K562 (cell line): ENCODE measurements around the gene HLA-E. TPM values are rescaled to one million over a fixed set of nuclear protein-coding genes. Genes with fewer than 3 reads are reported as not detected.
A peak's percentile ranks its signal among the peaks of the same experiment; 100 is the strongest.

Experiments
- BMI1 ChIP-seq: fragments of 150-350 bp; IDR thresholded peaks from 2 replicates; pipeline ENCODE4 v1.6.1; 2014; ENCODE audit warnings: low read length
- BRF2 ChIP-seq: IDR thresholded peaks from 3 replicates; pipeline ENCODE4 v1.6.1; 2011; ENCODE audit warnings: borderline replicate concordance, mild to moderate bottlenecking; ENCODE audit not compliant: insufficient read length, insufficient read depth
- CREB3 ChIP-seq: fragments of 450-650 bp; conservative IDR thresholded peaks from 2 replicates; pipeline ENCODE4 v1.6.1; 2016; ENCODE audit warnings: missing genetic modification characterization, low read depth, mild to moderate bottlenecking, missing compliant biosample characterization, moderate library complexity
- ELF4 ChIP-seq: fragments of 450-650 bp; formaldehyde crosslinking; IDR thresholded peaks from 2 replicates; pipeline ENCODE4 v1.4.0; 2022; ENCODE audit warnings: missing genetic modification characterization
- ERF ChIP-seq: fragments of 450-650 bp; formaldehyde crosslinking; IDR thresholded peaks from 2 replicates; pipeline ENCODE4 v1.4.0; 2020; ENCODE audit warnings: mild to moderate bottlenecking, mixed read lengths
- FOXO4 ChIP-seq: fragments of 450-650 bp; formaldehyde crosslinking; IDR thresholded peaks from 2 replicates; pipeline ENCODE4 v1.4.0; 2020; ENCODE audit warnings: mild to moderate bottlenecking, moderate library complexity
- HMGN3 ChIP-seq: IDR thresholded peaks from 2 replicates; pipeline ENCODE4 v1.6.1; 2011; ENCODE audit warnings: borderline replicate concordance, low read depth, mild to moderate bottlenecking, mixed read lengths, low read length; ENCODE audit not compliant: insufficient read length; ENCODE audit errors: extremely low read depth
- HNRNPLL ChIP-seq: fragments of 200-400 bp; formaldehyde crosslinking; IDR thresholded peaks from 2 replicates; pipeline ENCODE4 v1.6.1; 2017; ENCODE audit warnings: low read length, low read depth, mild to moderate bottlenecking; ENCODE audit not compliant: poor library complexity, severe bottlenecking
- KDM2B ChIP-seq: fragments of 250-450 bp; sonication (Bioruptor Pico); IDR thresholded peaks from 2 replicates; pipeline ENCODE4 v1.8.0; 2021; ENCODE audit warnings: mild to moderate bottlenecking, moderate library complexity
- LEF1 ChIP-seq: fragments of 450-650 bp; IDR thresholded peaks from 2 replicates; pipeline ENCODE4 v1.6.1; 2016; ENCODE audit warnings: mild to moderate bottlenecking
- MAFK ChIP-seq: IDR thresholded peaks from 2 replicates; pipeline ENCODE4 v1.6.1; 2011; ENCODE audit warnings: low read length, improper control_type of control experiment
- NELFE ChIP-seq: IDR thresholded peaks from 2 replicates; pipeline ENCODE4 v1.6.1; 2011; ENCODE audit warnings: mild to moderate bottlenecking; ENCODE audit not compliant: insufficient read depth, insufficient read length
- RB1 ChIP-seq: fragments of 450-650 bp; IDR thresholded peaks from 2 replicates; pipeline ENCODE4 v1.6.1; 2017; ENCODE audit warnings: low read depth, mild to moderate bottlenecking
- SRSF7 ChIP-seq: fragments of 200-400 bp; formaldehyde crosslinking; optimal IDR thresholded peaks from 2 replicates; pipeline ENCODE3; 2017; ENCODE audit warnings: mild to moderate bottlenecking, low read depth, low read length
- ZBTB9 ChIP-seq: fragments of 450-650 bp; formaldehyde crosslinking; IDR thresholded peaks from 2 replicates; pipeline ENCODE4 v1.4.0; 2020; ENCODE audit warnings: mild to moderate bottlenecking, moderate library complexity
- ZNF133 ChIP-seq: fragments of 250-450 bp; sonication (Bioruptor Pico); IDR thresholded peaks from 2 replicates; pipeline ENCODE4 v1.4.0; 2020; ENCODE audit warnings: mild to moderate bottlenecking
- ZNF609 ChIP-seq: sonication (generic); formaldehyde crosslinking; IDR thresholded peaks from 2 replicates; pipeline ENCODE4 v1.8.1; 2023; ENCODE audit warnings: missing genetic modification reagents, mild to moderate bottlenecking, borderline replicate concordance
- polyA plus RNA-seq, 8 experiments: library from polyadenylated mRNA; depleted of rRNA in 4 of 8; stranded (reverse) in 5 of 8; unstranded in 3 of 8; fragments of >200 nt; fragmentation: Nextera tagmentation in 2 of 8; fragmentation: Illumina TruSeq in 1 of 8; extraction: Ambion mirVana in 2 of 8; extraction: Trizol in 1 of 8; gene quantifications; 2 replicates each; pipeline versions ENCODE4 v1.2.1 to v1.2.3, GENCODE V29; 2011 to 2014; ENCODE audit warnings: inconsistent platforms in 1 of 8, missing spikeins in 1 of 8
- total RNA-seq, 7 experiments: library from RNA; depleted of rRNA in 6 of 7; stranded (reverse); fragments of >200 nt in 6 of 7; fragmentation: Illumina TruSeq in 2 of 7; extraction: Trizol in 2 of 7; gene quantifications; 2 replicates each; pipeline versions ENCODE4 v1.2.1 to v1.2.3, GENCODE V29; 2011 to 2021; ENCODE audit warnings: low replicate concordance in 1 of 7

The HLA-E gene
- total and polyA plus RNA-seq, 9 of the 15 experiments (the other 6 are each of a cell fraction or from before 2014, with no cell fraction given), result 3.2 to 39.9 (median 26.8) TPM

GRCh38 chr6:30489081-30490025 is at the start of gene HLA-E (continued):
- TF ChIP-seq ZBTB9 (CRISPR knock-in tag) (no peak; the same call in 1 of the 2 replicates), KDM2B (CRISPR knock-in tag) (0 out of 2 replicates have a peak, but pooled peaks have one; percentile 17), ELF4 (CRISPR knock-in tag) (no peak), NELFE (no peak), ERF (CRISPR knock-in tag) (no peak), HMGN3 (peak; percentile 54), HNRNPLL (no peak), LEF1 (no peak), CREB3 (tag) (no peak), FOXO4 (CRISPR knock-in tag) (no peak), BRF2 (no peak), BMI1 (no peak), SRSF7 (no peak), ZNF609 (CRISPR knock-in tag) (no peak), ZNF133 (CRISPR knock-in tag) (no peak), MAFK (peak; percentile 83), RB1 (peak; percentile 29; the same call in 1 of the 2 replicates)
